GM12878 (cell line): Measurements from ENCODE around the gene CD38. TPM values are rescaled to one million over a fixed set of nuclear protein-coding genes. Genes with fewer than 3 reads are reported as not detected.

ENCODE experiments used
- ATAC-seq: fragments of 200-7000 bp; cut with Tn5 transposase; 3 replicates; pipeline ENCODE4 v1.9.1; 2020; ENCODE audit warnings: mild to moderate bottlenecking, moderate library complexity
- BruUV-seq: library from RNA; stranded (reverse); fragments of 400-500 nt; replicated peaks from 2 replicates; lab custom pipeline; 2021; lab: Mats Ljungman, UMichigan
- CTCF ChIA-PET: fragments of 300-600 bp; sonication (Branson Sonifier 250); formaldehyde crosslinking; extraction: SDS; loops from one replicate; lab custom pipeline; 2021; ENCODE audit warnings: inconsistent platforms; lab: Yijun Ruan, JAX
- POLR2A ChIA-PET: fragments of 350-600 bp; formaldehyde crosslinking; extraction: SDS; loops from one replicate; lab custom pipeline; 2021; ENCODE audit warnings: inconsistent platforms; lab: Charles Lee
- RAD21 ChIA-PET: fragments of 300-600 bp; sonication (Branson Sonifier 250); formaldehyde crosslinking; loops from one replicate; lab custom pipeline; 2023; ENCODE audit warnings: antibody characterized with exemption; ENCODE audit not compliant: unreplicated experiment; lab: Charles Lee
- SMC1A ChIA-PET: fragments of 300-600 bp; sonication (Branson Sonifier 250); formaldehyde crosslinking; loops from one replicate; lab custom pipeline; 2023; ENCODE audit not compliant: unreplicated experiment, uncharacterized antibody; lab: Charles Lee
- DNase-seq: peaks from one replicate; pipeline ENCODE4 v3.0.0-alpha.2; 2011; ENCODE audit warnings: low read depth, low spot score
- FAIRE-seq: peaks from 3 replicates; lab custom pipeline; 2011; peaks lifted over from hg19 to GRCh38; lab: Jason Lieb, UNC
- H2AFZ ChIP-seq: 2 replicates; pipeline ENCODE4 v1.6.0; 2011; ENCODE audit warnings: low read depth, low read length, control low read depth; ENCODE audit not compliant: control insufficient read depth
- H3K27ac ChIP-seq: 2 replicates; pipeline ENCODE4 v1.5.1; 2011; ENCODE audit warnings: control low read depth; ENCODE audit not compliant: control insufficient read depth, insufficient read depth
- H3K27me3 ChIP-seq, 2 experiments: replicated peaks in 1 of 2; 2 replicates each; pipeline versions ENCODE4 v1.6.0 to v1.6.1; 2011; ENCODE audit warnings: low read length in 1 of 2; ENCODE audit not compliant: control insufficient read depth in 2 of 2, insufficient read depth in 2 of 2
- H3K36me3 ChIP-seq, 2 experiments: 2 replicates each; pipeline ENCODE4 v1.5.1; 2011; ENCODE audit warnings: low read length in 1 of 2; ENCODE audit not compliant: control insufficient read depth in 2 of 2, insufficient read depth in 2 of 2
- H3K4me1 ChIP-seq: 2 replicates; pipeline ENCODE4 v1.6.1; 2011; ENCODE audit warnings: mild to moderate bottlenecking, low read length, moderate library complexity, mixed read lengths; ENCODE audit not compliant: control insufficient read depth, insufficient read depth
- H3K4me2 ChIP-seq: 2 replicates; pipeline ENCODE4 v1.6.0; 2011; ENCODE audit warnings: control low read depth; ENCODE audit not compliant: control insufficient read depth, insufficient read depth
- H3K4me3 ChIP-seq: fragments of 200-600 bp; sonication (generic); 2 replicates; pipeline ENCODE4 v1.5.1; 2016
- H3K79me2 ChIP-seq: 2 replicates; pipeline ENCODE4 v1.6.0; 2011; ENCODE audit warnings: low read length; ENCODE audit not compliant: control insufficient read depth, insufficient read depth
- H3K9ac ChIP-seq: 2 replicates; pipeline ENCODE4 v1.8.0; 2011; ENCODE audit warnings: low read length, control low read depth, mixed read lengths; ENCODE audit not compliant: control insufficient read depth, insufficient read depth
- H3K9me3 ChIP-seq: replicated peaks from 3 replicates; pipeline ENCODE4 v1.5.1; 2011; ENCODE audit warnings: mild to moderate bottlenecking, low read length; ENCODE audit not compliant: control insufficient read depth, insufficient read depth
- H4K20me1 ChIP-seq: 2 replicates; pipeline ENCODE4 v1.6.0; 2011; ENCODE audit not compliant: control insufficient read depth, insufficient read depth
- HSF1 ChIP-seq: fragments of 150-350 bp; IDR thresholded peaks from 2 replicates; pipeline ENCODE4 v1.6.1; 2014; ENCODE audit warnings: mild to moderate bottlenecking, low read depth, low read length
- NFYA ChIP-seq: IDR thresholded peaks from 2 replicates; pipeline ENCODE4 v1.6.1; 2011; ENCODE audit warnings: low read depth, mild to moderate bottlenecking, low read length, improper control_type of control experiment, borderline replicate concordance
- NR2C2 ChIP-seq: IDR thresholded peaks from 2 replicates; pipeline ENCODE4 v1.6.1; 2011; ENCODE audit warnings: borderline replicate concordance, low read depth; ENCODE audit not compliant: control insufficient read depth, insufficient read length
- SMC3 ChIP-seq: IDR thresholded peaks from 2 replicates; pipeline ENCODE4 v1.6.1; 2011; ENCODE audit warnings: low read length, improper control_type of control experiment, borderline replicate concordance
- STAT1 ChIP-seq: fragments of 450-650 bp; conservative IDR thresholded peaks from 2 replicates; pipeline ENCODE4 v1.6.1; 2014; ENCODE audit warnings: antibody characterized with exemption, mild to moderate bottlenecking
- SUZ12 ChIP-seq: fragments of 200-600 bp; sonication (generic); IDR thresholded peaks from one replicate; pipeline ENCODE4 v1.6.1; 2018; ENCODE audit warnings: antibody characterized with exemption, mild to moderate bottlenecking; ENCODE audit not compliant: unreplicated experiment
- TCF12 ChIP-seq: IDR thresholded peaks from 2 replicates; pipeline ENCODE4 v1.6.1; 2011; ENCODE audit warnings: low read depth, mild to moderate bottlenecking, low read length
- ZBED1 ChIP-seq: IDR thresholded peaks from 2 replicates; pipeline ENCODE4 v1.6.1; 2016; ENCODE audit warnings: borderline replicate concordance
- WGBS: methylation state at CpG from one replicate; pipeline ENCODE4 v1.1.6; 2016; ENCODE audit warnings: low lambda C conversion rate; ENCODE audit not compliant: insufficient replicate concordance, insufficient coverage; ENCODE audit errors: missing lambda C conversion rate; 5-methylcytosine and 5-hydroxymethylcytosine counted together
- in situ Hi-C: fragments of 300-500 bp; cut with MboI; formaldehyde crosslinking; loops from 9 replicates; pipeline ENCODE4 v1.14.3; 2018; ENCODE audit warnings: mixed read lengths
- intact Hi-C: fragments of 100-400 bp; cut with micrococcal nuclease; formaldehyde crosslinking; loops from one replicate; pipeline ENCODE4 v1.14.2; 2022; ENCODE audit not compliant: unreplicated experiment
- polyA plus RNA-seq, 11 experiments: library from polyadenylated mRNA; depleted of rRNA in 4 of 11; unstranded in 6 of 11; stranded (reverse) in 5 of 11; fragments of >200 nt; fragmentation: Nextera tagmentation in 4 of 11; fragmentation: Illumina TruSeq in 1 of 11; extraction: Ambion mirVana in 4 of 11; extraction: Trizol in 1 of 11; gene quantifications; 1 replicate in 1 of 11; 2 replicates in 10 of 11; pipeline versions ENCODE4 v1.2.1 to v1.2.3, GENCODE V29; 2011 to 2016; ENCODE audit warnings: inconsistent platforms in 2 of 11, missing spikeins in 2 of 11, low read depth in 1 of 11
- total RNA-seq, 4 experiments: library from RNA; depleted of rRNA in 3 of 4; stranded (reverse); fragments of >200 nt in 3 of 4; fragmentation: Illumina TruSeq in 1 of 4; extraction: Trizol in 1 of 4; gene quantifications; 2 replicates each; pipeline versions ENCODE4 v1.2.1 to v1.2.3, GENCODE V29; 2013 to 2021
- TF ChIP-seq, protein P1 (sequence below), 3 experiments: IDR thresholded peaks in 2 of 3; conservative IDR thresholded peaks in 1 of 3; 2 replicates each; pipeline ENCODE4 v1.5.1; 2011; ENCODE audit warnings: low read depth in 3 of 3, low read length in 3 of 3, mild to moderate bottlenecking in 3 of 3, control low read depth in 2 of 3, moderate library complexity in 2 of 3, inconsistent platforms in 1 of 3, mixed read lengths in 1 of 3; ENCODE audit not compliant: control insufficient read depth in 2 of 3, insufficient read depth in 1 of 3; ENCODE audit errors: extremely low read depth in 1 of 3
- TF ChIP-seq, protein P2 (sequence below): fragments of 450-650 bp; formaldehyde crosslinking; IDR thresholded peaks from 2 replicates; pipeline ENCODE4 v1.4.0; 2020; ENCODE audit warnings: mild to moderate bottlenecking, moderate library complexity

CD38 gene
- total and polyA plus RNA-seq, 10 of the 15 experiments (the other 5 are each of a cell fraction or from before 2014, with no cell fraction given): 3.5 to 39.8 (median 12.7) TPM

GRCh38 chr4:15765910-15766697 is 12.0 kb upstream of the CD38 start:
- no peak overlapping the region for H2AFZ ChIP-seq
- no peaks in the 10 kb centered on the region for H3K79me2 ChIP-seq
- H3K4me3 ChIP-seq: no peak overlapping the region
- H3K4me2 ChIP-seq: peak overlapping the region; percentile 11; the same call in 1 of the 2 replicates
- intact Hi-C loops: no loop called here
- H3K27me3 ChIP-seq: no peaks in the 10 kb centered on the region
- H3K36me3 ChIP-seq: no peaks in the 10 kb centered on the region
- SMC1A ChIA-PET: interaction anchor here (0.9 to 2.7 kb wide), 9 partner anchors 9 to 114 kb away, joined by 3 to 25 read pairs (median 5); no protein-coding TSS in a partner anchor
- H3K4me1 ChIP-seq: peaks cover 24% of the 10 kb centered on the region
- RAD21 ChIA-PET: interaction anchor here (0.6 to 2.7 kb wide), 9 partner anchors 9 to 235 kb away, joined by 3 to 13 read pairs (median 5); partner anchors contain the start of gene CD38
- no peak overlapping the region for H3K9ac ChIP-seq
- H4K20me1 ChIP-seq: no peaks in the 10 kb centered on the region
- FAIRE-seq (no peak), ATAC-seq (peak; percentile 52), DNase-seq (no peak)
- CTCF ChIA-PET: interaction anchor here (1.1 to 2.7 kb wide), 8 partner anchors 8 to 190 kb away, joined by 3 to 29 read pairs (median 4); no protein-coding TSS in a partner anchor
- POLR2A ChIA-PET: interaction anchor here (1.0 to 5.5 kb wide), 4 partner anchors 10 to 17 kb away, joined by 3 to 19 read pairs (median 4); no protein-coding TSS in a partner anchor
- H3K9me3 ChIP-seq: no peaks in the 10 kb centered on the region
- in situ Hi-C loops: no loop called here
- WGBS: 19% methylated on average over 6 of the region's 6 CpGs
- BruUV-seq: no TSS peak
- H3K27ac ChIP-seq: no peak overlapping the region
- no peak for TF ChIP-seq ZBED1
- TF ChIP-seq, protein P1, sequence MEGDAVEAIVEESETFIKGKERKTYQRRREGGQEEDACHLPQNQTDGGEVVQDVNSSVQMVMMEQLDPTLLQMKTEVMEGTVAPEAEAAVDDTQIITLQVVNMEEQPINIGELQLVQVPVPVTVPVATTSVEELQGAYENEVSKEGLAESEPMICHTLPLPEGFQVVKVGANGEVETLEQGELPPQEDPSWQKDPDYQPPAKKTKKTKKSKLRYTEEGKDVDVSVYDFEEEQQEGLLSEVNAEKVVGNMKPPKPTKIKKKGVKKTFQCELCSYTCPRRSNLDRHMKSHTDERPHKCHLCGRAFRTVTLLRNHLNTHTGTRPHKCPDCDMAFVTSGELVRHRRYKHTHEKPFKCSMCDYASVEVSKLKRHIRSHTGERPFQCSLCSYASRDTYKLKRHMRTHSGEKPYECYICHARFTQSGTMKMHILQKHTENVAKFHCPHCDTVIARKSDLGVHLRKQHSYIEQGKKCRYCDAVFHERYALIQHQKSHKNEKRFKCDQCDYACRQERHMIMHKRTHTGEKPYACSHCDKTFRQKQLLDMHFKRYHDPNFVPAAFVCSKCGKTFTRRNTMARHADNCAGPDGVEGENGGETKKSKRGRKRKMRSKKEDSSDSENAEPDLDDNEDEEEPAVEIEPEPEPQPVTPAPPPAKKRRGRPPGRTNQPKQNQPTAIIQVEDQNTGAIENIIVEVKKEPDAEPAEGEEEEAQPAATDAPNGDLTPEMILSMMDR (IDR thresholded peaks at IDR 0.05 in 2 of 3, conservative IDR thresholded peaks at IDR 0.05 in 1 of 3; ENCODE audit: control insufficient read depth in 2 of 3, extremely low read depth in 1 of 3, insufficient read depth in 1 of 3, low read depth in 3 of 3, low read length in 3 of 3): no peak
- TF ChIP-seq SUZ12: no peak
- TF ChIP-seq SMC3: no peak
- 0 out of 2 replicates have a peak, but pooled peaks have one; percentile 53 for TF ChIP-seq TCF12
- no peak for TF ChIP-seq STAT1
- TF ChIP-seq HSF1: no peak
- TF ChIP-seq, protein P2, sequence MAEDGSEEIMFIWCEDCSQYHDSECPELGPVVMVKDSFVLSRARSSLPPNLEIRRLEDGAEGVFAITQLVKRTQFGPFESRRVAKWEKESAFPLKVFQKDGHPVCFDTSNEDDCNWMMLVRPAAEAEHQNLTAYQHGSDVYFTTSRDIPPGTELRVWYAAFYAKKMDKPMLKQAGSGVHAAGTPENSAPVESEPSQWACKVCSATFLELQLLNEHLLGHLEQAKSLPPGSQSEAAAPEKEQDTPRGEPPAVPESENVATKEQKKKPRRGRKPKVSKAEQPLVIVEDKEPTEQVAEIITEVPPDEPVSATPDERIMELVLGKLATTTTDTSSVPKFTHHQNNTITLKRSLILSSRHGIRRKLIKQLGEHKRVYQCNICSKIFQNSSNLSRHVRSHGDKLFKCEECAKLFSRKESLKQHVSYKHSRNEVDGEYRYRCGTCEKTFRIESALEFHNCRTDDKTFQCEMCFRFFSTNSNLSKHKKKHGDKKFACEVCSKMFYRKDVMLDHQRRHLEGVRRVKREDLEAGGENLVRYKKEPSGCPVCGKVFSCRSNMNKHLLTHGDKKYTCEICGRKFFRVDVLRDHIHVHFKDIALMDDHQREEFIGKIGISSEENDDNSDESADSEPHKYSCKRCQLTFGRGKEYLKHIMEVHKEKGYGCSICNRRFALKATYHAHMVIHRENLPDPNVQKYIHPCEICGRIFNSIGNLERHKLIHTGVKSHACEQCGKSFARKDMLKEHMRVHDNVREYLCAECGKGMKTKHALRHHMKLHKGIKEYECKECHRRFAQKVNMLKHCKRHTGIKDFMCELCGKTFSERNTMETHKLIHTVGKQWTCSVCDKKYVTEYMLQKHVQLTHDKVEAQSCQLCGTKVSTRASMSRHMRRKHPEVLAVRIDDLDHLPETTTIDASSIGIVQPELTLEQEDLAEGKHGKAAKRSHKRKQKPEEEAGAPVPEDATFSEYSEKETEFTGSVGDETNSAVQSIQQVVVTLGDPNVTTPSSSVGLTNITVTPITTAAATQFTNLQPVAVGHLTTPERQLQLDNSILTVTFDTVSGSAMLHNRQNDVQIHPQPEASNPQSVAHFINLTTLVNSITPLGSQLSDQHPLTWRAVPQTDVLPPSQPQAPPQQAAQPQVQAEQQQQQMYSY (CRISPR knock-in tag): no peak
- no peak for TF ChIP-seq NR2C2
- no peak for TF ChIP-seq NFYA
